ENCODE results near the gene MORC1.

Gene MORC1

DNA sequence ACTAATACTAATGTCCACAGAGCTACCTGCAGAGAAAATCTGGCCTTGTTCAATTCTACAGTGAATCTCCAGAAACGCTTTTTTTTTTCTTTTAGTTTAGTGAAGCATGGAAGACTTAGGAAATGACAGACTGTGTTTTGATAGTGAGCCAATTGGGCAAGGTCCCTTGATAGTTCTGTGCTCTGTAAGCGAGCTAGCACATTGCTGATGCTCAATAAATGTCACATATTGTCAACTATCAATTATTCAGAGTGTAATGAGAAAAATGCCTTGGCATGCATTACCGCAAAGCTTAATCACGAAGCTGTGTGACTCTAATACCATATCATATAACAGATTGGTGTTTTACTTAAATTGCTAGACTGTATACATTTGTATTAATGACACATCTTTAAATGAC, 13.3 kb upstream of the MORC1 start:
- no peak overlapping the region for H3K4me3 ChIP-seq (ENCODE audit: low read length)
- no peak for DNase-seq (ENCODE audit: low read depth)
- TF ChIP-seq, protein P1, sequence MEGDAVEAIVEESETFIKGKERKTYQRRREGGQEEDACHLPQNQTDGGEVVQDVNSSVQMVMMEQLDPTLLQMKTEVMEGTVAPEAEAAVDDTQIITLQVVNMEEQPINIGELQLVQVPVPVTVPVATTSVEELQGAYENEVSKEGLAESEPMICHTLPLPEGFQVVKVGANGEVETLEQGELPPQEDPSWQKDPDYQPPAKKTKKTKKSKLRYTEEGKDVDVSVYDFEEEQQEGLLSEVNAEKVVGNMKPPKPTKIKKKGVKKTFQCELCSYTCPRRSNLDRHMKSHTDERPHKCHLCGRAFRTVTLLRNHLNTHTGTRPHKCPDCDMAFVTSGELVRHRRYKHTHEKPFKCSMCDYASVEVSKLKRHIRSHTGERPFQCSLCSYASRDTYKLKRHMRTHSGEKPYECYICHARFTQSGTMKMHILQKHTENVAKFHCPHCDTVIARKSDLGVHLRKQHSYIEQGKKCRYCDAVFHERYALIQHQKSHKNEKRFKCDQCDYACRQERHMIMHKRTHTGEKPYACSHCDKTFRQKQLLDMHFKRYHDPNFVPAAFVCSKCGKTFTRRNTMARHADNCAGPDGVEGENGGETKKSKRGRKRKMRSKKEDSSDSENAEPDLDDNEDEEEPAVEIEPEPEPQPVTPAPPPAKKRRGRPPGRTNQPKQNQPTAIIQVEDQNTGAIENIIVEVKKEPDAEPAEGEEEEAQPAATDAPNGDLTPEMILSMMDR (conservative IDR thresholded peaks at IDR 0.05; ENCODE audit: low read depth, low read length) = no peak

DNA sequence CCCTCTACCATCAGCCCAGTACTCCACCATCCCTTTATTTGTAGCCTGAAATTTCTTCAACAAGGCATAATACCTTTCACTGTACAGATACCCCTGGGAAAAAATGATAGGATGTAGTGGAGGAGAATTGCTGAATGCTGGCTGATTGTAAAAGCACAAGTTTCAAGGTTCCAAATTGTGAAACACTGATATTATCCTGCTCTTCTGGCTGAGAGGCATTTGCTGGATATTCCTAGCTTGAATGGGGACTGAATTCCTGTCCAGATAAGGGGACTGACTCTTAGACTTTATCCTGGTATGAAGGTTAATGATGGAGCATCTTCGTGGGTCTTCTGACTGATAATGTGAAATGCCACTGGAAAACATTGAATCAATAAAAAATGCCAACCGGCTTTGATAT, 9.6 kb upstream of the MORC1 start:
- no peak overlapping the region for H3K4me3 ChIP-seq (ENCODE audit: low read length)
- TF ChIP-seq, protein P1 (conservative IDR thresholded peaks at IDR 0.05; ENCODE audit: low read depth, low read length) = no peak

GRCh38 chr3:109125902-109126301, 8.0 kb upstream of the MORC1 start:
- DNase-seq (ENCODE audit: low read depth) = no peak
- no peak overlapping the region for H3K4me3 ChIP-seq (ENCODE audit: low read length)
- TF ChIP-seq, protein P1 (conservative IDR thresholded peaks at IDR 0.05; ENCODE audit: low read depth, low read length) = no peak

More for the DNA sequence above, 9.6 kb upstream of the MORC1 start:
- DNase-seq (ENCODE audit: low read depth) = no peak

DNA sequence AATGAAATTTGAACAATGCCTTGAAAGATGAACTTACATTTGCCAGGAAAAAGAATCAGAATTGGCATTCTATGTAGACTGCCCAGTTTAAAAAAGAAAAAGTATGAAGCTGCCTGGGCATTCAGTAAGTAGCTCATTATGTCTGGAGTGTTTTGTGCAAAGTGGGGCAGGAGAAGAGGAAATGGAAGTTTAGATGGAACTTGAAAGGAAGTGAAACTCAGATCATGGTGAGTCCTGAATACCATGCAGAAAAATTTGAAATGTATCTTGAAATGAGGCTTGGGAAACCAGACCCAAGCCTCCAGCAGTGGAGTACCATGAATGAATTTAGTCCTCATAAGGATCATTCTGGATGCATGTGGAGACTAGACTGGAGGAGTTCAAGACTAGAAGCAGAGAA, 4.8 kb upstream of the MORC1 start:
- H3K4me3 ChIP-seq (ENCODE audit: low read length) = no peak overlapping the region
- DNase-seq (ENCODE audit: low read depth) = no peak
- TF ChIP-seq, protein P1 (conservative IDR thresholded peaks at IDR 0.05; ENCODE audit: low read depth, low read length) = no peak

- no peak for DNase-seq (ENCODE audit: low read depth)
- TF ChIP-seq, protein P1 (conservative IDR thresholded peaks at IDR 0.05; ENCODE audit: low read depth, low read length) = no peak
- no peak overlapping the region for H3K4me3 ChIP-seq (ENCODE audit: low read length)
Measured at GRCh38 chr3:109118584-109118983, 650 bp upstream of the MORC1 start.

DNA sequence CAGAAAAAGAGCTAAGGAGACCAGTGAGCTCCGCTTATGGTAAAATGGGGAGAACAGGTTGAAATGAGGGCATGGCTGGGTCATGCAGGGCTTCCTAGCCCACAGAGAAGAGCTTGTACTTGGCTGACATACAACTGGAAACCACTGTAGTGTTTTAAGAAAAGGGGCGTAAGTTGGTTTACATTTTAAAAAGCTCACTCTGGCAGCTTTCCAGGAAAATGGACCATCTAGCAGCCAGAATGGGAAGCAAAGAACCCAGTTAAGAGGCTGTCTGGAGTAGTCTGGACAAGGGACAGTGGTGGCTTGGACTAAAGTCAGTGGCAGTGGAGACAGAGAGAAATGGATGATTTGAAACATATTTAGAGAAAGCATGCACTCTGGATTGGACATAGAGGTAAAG, 1.9 kb downstream of the MORC1 start:
- TF ChIP-seq, protein P1 (conservative IDR thresholded peaks at IDR 0.05; ENCODE audit: low read depth, low read length) = no peak
- no peak overlapping the region for H3K4me3 ChIP-seq (ENCODE audit: low read length)
- no peak for DNase-seq (ENCODE audit: low read depth)

DNA sequence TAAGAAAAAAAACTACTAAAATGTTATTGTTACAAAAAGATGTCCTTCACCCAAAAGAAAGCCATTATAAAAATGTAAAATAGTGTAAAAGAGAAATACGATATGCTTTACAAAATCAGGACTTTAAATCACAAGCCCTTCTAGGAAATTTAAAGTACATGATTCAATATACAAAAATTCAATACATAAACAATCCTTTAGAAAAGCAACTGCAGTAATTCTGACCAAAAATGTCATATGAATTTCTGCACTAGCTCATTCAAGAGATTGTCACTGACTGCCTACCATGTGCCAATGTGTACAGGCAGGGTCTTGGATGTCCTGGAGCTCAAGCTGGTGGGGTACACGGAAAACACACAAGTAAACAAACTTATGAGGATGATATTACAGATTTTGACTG, 2.5 kb downstream of the MORC1 start:
- no peak for DNase-seq (ENCODE audit: low read depth)
- no peak overlapping the region for H3K4me3 ChIP-seq (ENCODE audit: low read length)
- TF ChIP-seq, protein P1 (conservative IDR thresholded peaks at IDR 0.05; ENCODE audit: low read depth, low read length) = no peak

Measured in retinal pigment epithelial cell (primary cell).